ENCODE results near the gene KIAA1210.
"Not testable (repeated sequence)": the region's sequence is repeated elsewhere in the genome, so short reads cannot be mapped to it uniquely, and the experiment has no call there.

Gene KIAA1210

DNA sequence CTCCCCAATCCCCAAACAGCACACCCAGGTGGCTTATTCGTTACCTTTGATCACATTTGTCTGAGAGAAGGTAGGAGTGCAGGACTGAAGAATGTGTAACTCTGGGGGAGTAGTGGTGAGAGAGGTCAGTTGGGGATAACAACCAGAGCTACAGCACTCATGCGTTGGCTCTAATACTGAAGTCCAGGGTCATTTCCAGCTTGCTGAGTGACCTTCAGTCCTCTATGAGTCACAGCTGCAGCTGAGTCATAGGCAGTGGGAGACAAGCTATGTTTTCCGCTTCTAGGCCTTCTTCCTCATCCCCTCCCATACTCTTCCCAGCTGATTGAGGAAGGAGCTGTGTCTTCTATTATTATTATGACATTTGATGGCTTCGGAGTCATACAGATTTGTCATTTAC is 86.4 kb downstream of the KIAA1210 start:
- in situ Hi-C loops (cut with MboI; ENCODE audit: low sequenced_read_pairs), result no loop called here

DNA sequence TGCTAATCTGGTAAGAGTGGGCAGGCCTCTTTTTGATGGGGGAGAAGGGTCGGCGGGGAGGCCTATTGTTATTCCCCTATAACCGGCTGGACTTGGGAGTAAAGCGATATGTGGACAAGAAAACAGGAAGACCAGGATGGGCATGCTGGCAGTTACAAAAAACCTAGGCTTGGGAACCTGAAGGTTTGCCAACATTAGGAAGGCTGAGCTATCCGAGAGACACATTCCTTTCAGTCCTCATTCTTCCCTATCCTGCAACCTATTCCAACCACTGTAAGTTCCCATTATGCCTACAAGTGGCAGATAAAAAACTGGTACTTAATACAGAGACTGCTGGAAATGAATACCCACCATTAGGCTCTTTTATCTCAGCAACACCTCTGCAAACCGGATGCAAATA is 87.2 kb downstream of the KIAA1210 start:
- in situ Hi-C loops (cut with MboI; ENCODE audit: low sequenced_read_pairs), result no loop called here

DNA sequence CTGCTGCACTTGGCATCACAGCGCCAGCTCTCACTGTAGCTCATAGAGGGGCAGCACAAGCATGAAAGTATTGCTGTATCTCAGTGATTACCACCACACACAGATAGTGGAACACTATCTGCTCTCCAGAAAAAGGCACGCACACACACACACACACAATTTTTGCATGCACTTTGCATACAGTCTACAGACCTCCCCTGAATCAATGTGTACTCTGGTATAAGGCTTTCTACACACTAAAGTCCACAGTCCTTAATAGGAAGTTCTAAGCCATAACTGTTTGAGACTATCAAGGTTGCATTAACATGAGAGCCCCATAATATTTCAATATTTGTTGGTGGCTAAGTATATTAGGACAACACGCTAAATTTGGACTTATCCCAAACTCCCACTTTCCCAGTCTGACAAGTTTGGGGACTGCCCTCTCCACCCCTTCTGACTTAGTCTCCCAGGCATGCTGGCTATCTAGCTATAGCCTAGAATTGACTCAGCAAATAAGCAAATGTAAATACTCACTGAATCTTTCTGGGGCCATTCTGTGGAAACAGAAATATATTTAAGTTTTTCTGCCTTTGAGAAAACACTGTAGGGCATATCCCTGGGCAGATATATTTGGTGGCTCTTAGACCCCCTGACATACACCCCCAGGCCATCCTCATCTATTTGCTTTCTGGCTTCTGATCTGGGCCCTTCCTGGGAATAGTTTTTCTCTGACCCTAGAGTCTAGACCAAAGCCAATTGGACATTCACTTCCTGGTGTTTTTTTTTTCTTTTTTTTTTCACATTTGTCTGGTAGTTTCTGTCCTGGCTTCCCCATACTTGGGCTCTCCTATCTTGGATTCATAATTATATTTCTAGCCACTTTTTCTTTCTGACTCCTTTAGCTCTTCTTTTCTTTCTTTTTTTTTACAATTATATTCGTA is 91.2 kb downstream of the KIAA1210 start:
- in situ Hi-C loops (cut with MboI; ENCODE audit: low sequenced_read_pairs), result no loop called here

DNA sequence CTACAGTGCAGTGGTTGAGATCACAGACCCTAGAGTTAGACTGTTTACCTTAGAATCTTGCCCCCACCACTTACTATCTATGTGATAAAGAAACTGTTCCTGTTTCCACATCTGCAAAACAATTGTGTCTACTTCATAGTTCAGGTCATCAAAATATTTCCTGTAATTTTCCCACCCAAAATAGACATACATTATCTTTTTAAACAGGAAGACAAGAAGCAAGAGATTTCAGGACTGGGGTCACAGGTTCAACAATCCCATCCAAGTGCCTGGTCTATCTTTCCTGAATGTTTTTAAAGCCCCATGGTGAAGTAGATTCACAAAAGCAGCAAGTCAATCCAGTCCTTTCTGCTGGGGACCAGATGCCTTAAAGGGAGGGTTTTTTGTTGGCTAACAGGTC is 96.6 kb downstream of the KIAA1210 start:
- in situ Hi-C loops (cut with MboI; ENCODE audit: low sequenced_read_pairs), result no loop called here

DNA sequence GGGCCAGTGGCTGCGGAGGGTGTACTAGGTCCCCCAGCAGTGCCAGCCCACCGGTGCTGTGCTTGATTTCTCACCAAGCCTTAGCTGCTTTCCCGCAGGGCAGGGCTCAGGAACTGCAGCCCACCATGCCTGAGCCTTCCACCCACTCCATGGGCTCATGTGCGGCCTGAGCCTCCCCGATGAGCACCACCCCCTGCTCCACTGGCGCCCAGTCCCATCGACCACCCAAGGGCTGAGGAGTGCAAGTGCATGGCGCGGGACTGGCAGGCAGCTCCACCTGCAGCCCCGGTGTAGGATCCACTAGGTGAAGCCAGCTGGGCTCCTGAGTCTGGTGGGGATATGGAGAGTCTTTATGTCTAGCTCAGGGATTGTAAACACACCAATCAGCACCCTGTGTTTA is 98.0 kb downstream of the KIAA1210 start:
- in situ Hi-C loops (cut with MboI; ENCODE audit: low sequenced_read_pairs), result not testable (repeated sequence)

DNA sequence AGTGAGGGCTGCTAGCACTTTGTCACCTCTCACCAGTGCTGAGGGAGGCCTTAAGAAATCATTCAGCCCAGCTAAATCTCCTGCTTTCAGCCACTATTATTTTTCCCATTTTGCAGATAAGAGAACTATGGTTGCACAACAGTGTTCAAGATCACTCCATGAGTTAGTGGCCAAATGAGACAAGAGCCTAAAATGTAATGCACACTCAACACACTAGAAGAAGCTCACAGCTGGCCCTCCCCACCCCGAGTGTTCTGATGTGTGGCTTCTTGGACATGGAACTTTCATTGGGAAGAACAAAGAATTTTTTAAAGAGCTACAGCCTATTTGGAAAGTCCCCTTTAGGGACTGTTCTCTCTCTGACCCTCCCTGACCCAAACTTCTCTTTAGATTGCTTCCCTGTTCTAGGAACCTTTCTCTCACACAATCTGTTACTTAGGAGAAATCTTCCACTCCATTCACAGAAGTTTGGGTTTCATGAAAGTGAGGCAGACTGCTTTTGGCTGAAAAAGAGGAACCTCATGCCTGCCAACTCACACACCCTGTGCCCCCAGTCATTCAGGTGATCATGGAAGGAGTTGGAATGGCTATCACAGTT is 98.8 kb downstream of the KIAA1210 start:
- in situ Hi-C loops (cut with MboI; ENCODE audit: low sequenced_read_pairs), result no loop called here
